Transverse colon (tissue), 4 donors: ENCODE data around the gene XRCC4. TPM values are rescaled to one million over a fixed set of nuclear protein-coding genes. Genes with fewer than 3 reads are reported as not detected.

Experiments
- DNase-seq: peaks from one replicate; pipeline ENCODE4 v3.0.0-alpha.2; 2019
- H3K27ac ChIP-seq, 4 donors: fragments of 200-600 bp; sonication (generic); 2 replicates each; pipeline ENCODE4 v1.5.1; 2016 to 2018; ENCODE audit warnings: inconsistent platforms in 4 of 4
- H3K27me3 ChIP-seq: fragments of 200-600 bp; sonication (generic); 2 replicates; pipeline ENCODE4 v1.5.1; 2017; ENCODE audit warnings: inconsistent platforms
- H3K36me3 ChIP-seq, 4 donors: fragments of 200-600 bp; sonication (generic); 2 replicates each; pipeline ENCODE4 v1.5.1; 2017 to 2019; ENCODE audit warnings: inconsistent platforms in 4 of 4
- H3K4me1 ChIP-seq, 4 donors: fragments of 200-600 bp; sonication (generic); 2 replicates each; pipeline ENCODE4 v1.5.1; 2017 to 2020; ENCODE audit warnings: inconsistent platforms in 4 of 4
- H3K4me3 ChIP-seq, 4 donors: fragments of 200-600 bp; sonication (generic); 1 replicate in 1 of 4; 2 replicates in 3 of 4; pipeline versions ENCODE4 v1.5.1 to v1.6.1; 2017 to 2019; ENCODE audit warnings: inconsistent platforms in 4 of 4
- H3K9me3 ChIP-seq, 2 donors: fragments of 200-600 bp; sonication (generic); 2 replicates each; pipeline ENCODE4 v1.5.1; 2017 to 2019; ENCODE audit warnings: inconsistent platforms in 2 of 2
- EP300 ChIP-seq: sonication (generic); formaldehyde crosslinking; IDR thresholded peaks from one replicate; pipeline ENCODE4 v1.6.1; 2017; ENCODE audit warnings: antibody characterized with exemption, low read depth
- POLR2A ChIP-seq: fragments of 450-650 bp; IDR thresholded peaks from one replicate; pipeline ENCODE4 v1.6.1; 2016; ENCODE audit warnings: antibody characterized with exemption, mild to moderate bottlenecking, moderate library complexity
- POLR2AphosphoS5 ChIP-seq, 3 donors: sonication (generic); formaldehyde crosslinking; IDR thresholded peaks; one replicate each; pipeline ENCODE4 v1.6.1; 2016; ENCODE audit warnings: antibody characterized with exemption in 3 of 3
- WGBS, 2 donors: methylation state at CpG; one replicate each; pipeline ENCODE4 v1.1.5; 2018; ENCODE audit warnings: low coverage in 1 of 2; 5-methylcytosine and 5-hydroxymethylcytosine counted together
- in situ Hi-C, 4 donors: fragments of 200-750 bp; cut with MboI; loops; one replicate each; pipeline versions ENCODE4 v1.15.0 to v1.15.1; 2017; ENCODE audit warnings: low sequenced_read_pairs in 3 of 4, low pct_ligation_motif_present in 1 of 4, low pct_unique_long_range_greater_than_20kb in 1 of 4
- intact Hi-C: fragments of 100-400 bp; cut with DNase I; formaldehyde crosslinking; loops from one replicate; pipeline ENCODE4 v1.15.1; 2023; ENCODE audit warnings: low total_unique reads
- total RNA-seq, 4 donors: library from RNA; depleted of rRNA; stranded (reverse); fragments of >200 nt; gene quantifications; one replicate each; pipeline ENCODE4 v1.1.0, GENCODE V29; 2016
- TF ChIP-seq, protein P1 (sequence below), 5 experiments: fragments of 200-600 bp in 3 of 5; fragments of 450-650 bp in 2 of 5; sonication (generic) in 3 of 5; IDR thresholded peaks; 1 replicate in 2 of 5; 2 replicates in 3 of 5; pipeline ENCODE4 v1.5.1; 2016 to 2017; ENCODE audit warnings: antibody characterized with exemption in 5 of 5, inconsistent platforms in 3 of 5, mild to moderate bottlenecking in 2 of 5, moderate library complexity in 1 of 5

The XRCC4 gene
- total RNA-seq, 4 donors from 2014 or later: 0.60 to 8.1 (median 7.3) TPM; not detected in 1

DNA sequence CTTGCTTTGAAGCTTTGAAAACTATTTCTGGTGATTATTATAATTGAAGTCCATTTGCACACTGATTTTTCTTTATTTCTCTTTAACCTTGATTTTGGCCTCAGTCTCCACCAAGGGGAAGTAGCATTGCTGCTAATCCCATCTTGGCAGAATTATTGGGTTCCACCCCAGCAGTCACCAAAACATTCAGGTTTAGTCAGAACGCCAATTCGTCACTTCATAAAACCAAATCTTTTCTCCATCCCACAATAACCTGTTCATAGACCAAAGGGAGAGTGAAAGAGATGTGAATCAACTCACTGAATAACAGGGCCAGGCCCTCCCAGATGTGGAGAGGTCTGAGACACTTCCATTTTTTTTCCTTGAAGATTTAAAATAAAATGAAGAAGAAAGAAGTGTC, 299.1 kb downstream of the XRCC4 start:
- no peaks in the 10 kb centered on the region for H3K36me3 ChIP-seq
- WGBS, 2 donors: 87 to 92% methylated on average over 2 of the region's 2 CpGs
- H3K9me3 ChIP-seq: no peaks in the 10 kb centered on the region
- no peak for TF ChIP-seq POLR2AphosphoS5 (IDR thresholded peaks at IDR 0.05)
- TF ChIP-seq, protein P1, sequence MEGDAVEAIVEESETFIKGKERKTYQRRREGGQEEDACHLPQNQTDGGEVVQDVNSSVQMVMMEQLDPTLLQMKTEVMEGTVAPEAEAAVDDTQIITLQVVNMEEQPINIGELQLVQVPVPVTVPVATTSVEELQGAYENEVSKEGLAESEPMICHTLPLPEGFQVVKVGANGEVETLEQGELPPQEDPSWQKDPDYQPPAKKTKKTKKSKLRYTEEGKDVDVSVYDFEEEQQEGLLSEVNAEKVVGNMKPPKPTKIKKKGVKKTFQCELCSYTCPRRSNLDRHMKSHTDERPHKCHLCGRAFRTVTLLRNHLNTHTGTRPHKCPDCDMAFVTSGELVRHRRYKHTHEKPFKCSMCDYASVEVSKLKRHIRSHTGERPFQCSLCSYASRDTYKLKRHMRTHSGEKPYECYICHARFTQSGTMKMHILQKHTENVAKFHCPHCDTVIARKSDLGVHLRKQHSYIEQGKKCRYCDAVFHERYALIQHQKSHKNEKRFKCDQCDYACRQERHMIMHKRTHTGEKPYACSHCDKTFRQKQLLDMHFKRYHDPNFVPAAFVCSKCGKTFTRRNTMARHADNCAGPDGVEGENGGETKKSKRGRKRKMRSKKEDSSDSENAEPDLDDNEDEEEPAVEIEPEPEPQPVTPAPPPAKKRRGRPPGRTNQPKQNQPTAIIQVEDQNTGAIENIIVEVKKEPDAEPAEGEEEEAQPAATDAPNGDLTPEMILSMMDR (IDR thresholded peaks at IDR 0.05): no peak
- TF ChIP-seq POLR2A: no peak
- TF ChIP-seq EP300: no peak
- in situ Hi-C loops (no loop called here), intact Hi-C loops (no loop called here)
- H3K27me3 ChIP-seq: no peaks in the 10 kb centered on the region
- no peak overlapping the region for H3K4me3 ChIP-seq
- H3K27ac ChIP-seq: no peak overlapping the region
- no peaks in the 10 kb centered on the region for H3K4me1 ChIP-seq
- DNase-seq: no peak

DNA sequence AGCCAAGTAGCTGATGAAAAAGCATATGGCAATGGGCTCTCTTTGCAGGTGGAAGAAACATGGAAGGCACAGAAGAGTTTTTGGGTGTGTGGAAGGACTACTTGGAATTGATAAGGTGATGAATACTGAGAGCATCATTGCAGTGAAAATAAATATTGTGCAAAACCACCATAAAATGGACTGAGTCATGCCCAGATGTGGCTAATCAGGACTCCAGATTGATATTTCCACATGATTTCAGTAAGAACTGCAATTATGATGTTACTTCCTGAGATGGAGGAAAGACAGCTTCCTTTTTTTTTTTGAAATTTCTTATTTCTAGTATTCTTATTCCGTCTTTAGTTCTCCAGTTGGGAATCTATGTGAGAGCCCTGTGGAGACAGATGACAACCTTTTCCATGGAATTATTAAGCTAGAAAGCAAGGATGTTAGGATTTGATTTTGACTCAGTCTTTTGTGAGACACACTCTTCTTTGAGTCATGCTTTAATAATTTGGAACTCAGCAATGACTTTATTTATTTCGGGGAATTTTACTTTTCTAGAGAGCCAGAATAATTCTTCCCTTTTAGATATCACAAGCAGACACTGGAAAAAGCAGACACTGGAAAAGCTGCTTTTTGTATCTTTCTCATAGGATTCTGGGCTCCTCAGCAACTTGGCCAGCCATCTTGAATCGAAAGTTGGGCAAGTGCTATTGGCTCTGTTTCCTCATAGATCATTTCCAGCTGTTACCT, 300.0 kb downstream of the XRCC4 start:
- no peak for TF ChIP-seq EP300
- no peak for TF ChIP-seq POLR2A
- TF ChIP-seq, protein P1 (IDR thresholded peaks at IDR 0.05): no peak
- no peak for TF ChIP-seq POLR2AphosphoS5 (IDR thresholded peaks at IDR 0.05)
- no peaks in the 10 kb centered on the region for H3K27me3 ChIP-seq
- H3K4me1 ChIP-seq: no peaks in the 10 kb centered on the region
- no peak overlapping the region for H3K27ac ChIP-seq
- in situ Hi-C loops: no loop called here
- intact Hi-C loops: no loop called here
- H3K36me3 ChIP-seq: no peaks in the 10 kb centered on the region
- H3K9me3 ChIP-seq: no peaks in the 10 kb centered on the region
- WGBS, 2 donors: 56 to 62% methylated on average over 3 of the region's 3 CpGs
- no peak for DNase-seq
- no peak overlapping the region for H3K4me3 ChIP-seq

DNA sequence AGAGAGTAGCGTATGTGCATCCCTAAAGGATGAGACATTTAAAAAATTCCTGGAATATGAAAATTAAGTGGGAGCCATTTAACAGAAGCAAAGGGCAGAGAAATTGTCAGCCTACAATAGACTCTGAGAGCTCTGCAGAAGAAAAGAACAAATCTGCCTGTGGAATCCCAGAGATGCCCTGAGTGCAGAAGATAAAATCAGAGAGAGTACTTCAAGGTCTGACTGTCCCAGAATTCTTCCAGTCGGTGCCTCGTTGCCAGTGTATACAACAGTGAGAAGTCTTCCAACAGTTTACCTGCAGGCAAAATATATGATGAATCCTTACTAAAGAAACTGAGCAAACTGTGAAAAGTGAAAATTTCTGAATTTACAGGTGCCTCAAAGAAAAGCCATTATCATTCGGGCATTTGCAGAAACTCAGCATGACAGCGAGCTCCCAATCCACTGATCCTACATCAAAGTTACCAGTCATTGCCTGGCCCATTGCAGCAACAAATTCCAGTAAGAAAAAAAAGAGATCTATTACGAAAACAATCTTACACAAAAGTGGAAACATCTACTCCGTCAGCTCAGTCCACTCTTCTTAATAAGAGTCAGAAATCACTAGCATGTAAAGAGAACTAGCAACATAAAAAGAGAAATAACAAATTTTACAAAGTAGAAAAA, 301.4 kb downstream of the XRCC4 start:
- in situ Hi-C loops: no loop called here
- DNase-seq: no peak
- Histone ChIP-seq H3K4me3 (no peak overlapping the region), H3K36me3 (no peaks in the 10 kb centered on the region), H3K27ac (no peak overlapping the region), H3K9me3 (no peaks in the 10 kb centered on the region), H3K27me3 (no peaks in the 10 kb centered on the region), H3K4me1 (no peaks in the 10 kb centered on the region)
- WGBS, 2 donors: 67 to 86% methylated on average over 4 to 7 of the region's 7 CpGs
- TF ChIP-seq EP300: no peak
- TF ChIP-seq, protein P1 (IDR thresholded peaks at IDR 0.05): no peak
- TF ChIP-seq POLR2AphosphoS5 (IDR thresholded peaks at IDR 0.05): no peak
- TF ChIP-seq POLR2A: no peak
- intact Hi-C loops: no loop called here

DNA sequence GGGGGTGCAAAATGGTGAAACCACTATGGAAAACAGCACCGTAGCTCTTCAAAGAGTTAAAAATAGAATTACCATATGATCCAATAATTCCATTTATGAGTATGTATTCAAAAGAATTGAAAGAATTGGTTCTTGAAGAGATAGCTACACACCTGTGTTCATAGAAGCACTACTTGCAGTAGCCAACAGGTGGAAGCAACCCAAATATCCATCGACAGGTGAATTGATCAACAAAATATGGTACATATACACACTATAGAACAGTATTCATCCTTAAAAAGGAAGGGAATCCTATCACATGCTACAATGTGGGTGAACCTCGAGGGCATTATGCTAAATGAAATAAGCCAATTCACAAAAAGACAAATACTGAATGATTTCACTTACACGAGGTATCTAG, 308.5 kb downstream of the XRCC4 start:
- 68 to 77% methylated on average over 4 of the region's 4 CpGs for WGBS, 2 donors
- Histone ChIP-seq H3K27ac (no peak overlapping the region), H3K27me3 (no peaks in the 10 kb centered on the region), H3K4me3 (no peak overlapping the region), H3K36me3 (no peaks in the 10 kb centered on the region), H3K4me1 (no peaks in the 10 kb centered on the region), H3K9me3 (no peaks in the 10 kb centered on the region)
- no peak for DNase-seq
- in situ Hi-C loops (no loop called here), intact Hi-C loops (no loop called here)
- TF ChIP-seq POLR2A (no peak), POLR2AphosphoS5 (IDR thresholded peaks at IDR 0.05) (no peak), EP300 (no peak)
- TF ChIP-seq, protein P1 (IDR thresholded peaks at IDR 0.05): no peak
